H1 (cell line): Measurements from ENCODE around the gene ABHD14A. TPM values are rescaled to one million over a fixed set of nuclear protein-coding genes. Genes with fewer than 3 reads are reported as not detected.

Experiments
- ASH2L ChIP-seq: fragments of 200-600, 300-600 bp; sonication (generic); IDR thresholded peaks from one replicate; pipeline ENCODE4 v1.7.1; 2017; ENCODE audit warnings: low read length
- BRCA1 ChIP-seq: IDR thresholded peaks from 2 replicates; pipeline ENCODE4 v1.6.1; 2012; ENCODE audit warnings: low read depth, low read length, improper control_type of control experiment
- CREB1 ChIP-seq: IDR thresholded peaks from 2 replicates; pipeline ENCODE4 v1.6.1; 2012; ENCODE audit warnings: inconsistent platforms
- EZH2 ChIP-seq: fragments of 200-600 bp; sonication (generic); IDR thresholded peaks from 2 replicates; pipeline ENCODE4 v1.7.1; 2012; ENCODE audit warnings: low read depth, mild to moderate bottlenecking, moderate library complexity, low read length, inconsistent platforms; ENCODE audit not compliant: severe bottlenecking
- GABPA ChIP-seq: IDR thresholded peaks from 2 replicates; pipeline ENCODE4 v1.6.1; 2011; ENCODE audit warnings: mild to moderate bottlenecking, low read length, moderate library complexity, borderline replicate concordance; ENCODE audit not compliant: insufficient read depth
- GTF2F1 ChIP-seq: IDR thresholded peaks from 2 replicates; pipeline ENCODE4 v1.6.1; 2012; ENCODE audit warnings: low read depth, low read length, improper control_type of control experiment, borderline replicate concordance
- HDAC2 ChIP-seq, 2 experiments: fragments of 300-600 bp in 1 of 2; sonication (generic) in 1 of 2; IDR thresholded peaks; 2 replicates each; pipeline ENCODE4 v1.6.1; 2011 to 2012; ENCODE audit warnings: low read depth in 2 of 2, low read length in 2 of 2, mild to moderate bottlenecking in 2 of 2, moderate library complexity in 2 of 2, borderline replicate concordance in 1 of 2, inconsistent platforms in 1 of 2
- MAFK ChIP-seq: IDR thresholded peaks from 2 replicates; pipeline ENCODE4 v1.6.1; 2012; ENCODE audit warnings: low read depth, mild to moderate bottlenecking, improper control_type of control experiment, low read length
- POU5F1 ChIP-seq: IDR thresholded peaks from 2 replicates; pipeline ENCODE4 v1.6.1; 2011; ENCODE audit warnings: low read depth, mild to moderate bottlenecking, low read length, moderate library complexity
- RAD21 ChIP-seq, 2 experiments: IDR thresholded peaks in 1 of 2; conservative IDR thresholded peaks in 1 of 2; 2 replicates each; pipeline ENCODE4 v1.6.1; 2011; ENCODE audit warnings: low read depth in 2 of 2, low read length in 2 of 2, improper control_type of control experiment in 1 of 2, inconsistent platforms in 1 of 2, mild to moderate bottlenecking in 1 of 2, moderate library complexity in 1 of 2
- RBBP5 ChIP-seq: IDR thresholded peaks from 2 replicates; pipeline ENCODE4 v1.7.1; 2012; ENCODE audit warnings: low read depth, mild to moderate bottlenecking, inconsistent platforms, low read length, moderate library complexity, borderline replicate concordance
- RNF2 ChIP-seq: fragments of 200-900, 300-1000 bp; sonication (generic); IDR thresholded peaks from 2 replicates; pipeline ENCODE4 v1.7.1; 2016; ENCODE audit warnings: borderline replicate concordance, low read depth, mild to moderate bottlenecking, antibody characterized with exemption, low read length; ENCODE audit not compliant: poor library complexity, severe bottlenecking; ENCODE audit errors: missing control alignments
- SAP30 ChIP-seq: fragments of 300-600 bp; sonication (generic); IDR thresholded peaks from 2 replicates; pipeline ENCODE4 v1.7.1; 2012; ENCODE audit warnings: low read length, moderate library complexity, mild to moderate bottlenecking, inconsistent platforms; ENCODE audit not compliant: insufficient read depth, insufficient replicate concordance
- SIN3A ChIP-seq, 2 experiments: IDR thresholded peaks in 1 of 2; conservative IDR thresholded peaks in 1 of 2; 2 replicates each; pipeline ENCODE4 v1.6.1; 2011 to 2012; ENCODE audit warnings: low read length in 2 of 2, improper control_type of control experiment in 1 of 2, low read depth in 1 of 2, mild to moderate bottlenecking in 1 of 2
- SIX5 ChIP-seq: IDR thresholded peaks from 2 replicates; pipeline ENCODE4 v1.6.1; 2011; ENCODE audit warnings: mild to moderate bottlenecking, low read depth, low read length
- SP4 ChIP-seq: IDR thresholded peaks from 2 replicates; pipeline ENCODE4 v1.6.1; 2012; ENCODE audit warnings: low read length, inconsistent platforms
- SRF ChIP-seq: IDR thresholded peaks from 2 replicates; pipeline ENCODE4 v1.6.1; 2011; ENCODE audit warnings: mild to moderate bottlenecking, low read depth, low read length, moderate library complexity
- SUZ12 ChIP-seq: fragments of 200-600 bp; sonication (generic); IDR thresholded peaks from 2 replicates; pipeline ENCODE4 v1.6.1; 2012; ENCODE audit warnings: mild to moderate bottlenecking, inconsistent platforms, low read length, moderate library complexity, mixed read lengths
- TAF1 ChIP-seq: IDR thresholded peaks from 2 replicates; pipeline ENCODE4 v1.6.1; 2011; ENCODE audit warnings: mild to moderate bottlenecking, low read depth, low read length
- ZNF274 ChIP-seq: IDR thresholded peaks from 2 replicates; pipeline ENCODE4 v1.7.0; 2012; ENCODE audit warnings: low read length, borderline replicate concordance; ENCODE audit errors: extremely low read depth
- polyA plus RNA-seq, 7 experiments: library from polyadenylated mRNA; depleted of rRNA in 3 of 7; stranded (reverse) in 5 of 7; unstranded in 2 of 7; fragments of >200 nt in 5 of 7; fragments of 200-250 nt in 2 of 7; gene quantifications; 1 replicate in 5 of 7; 2 replicates in 1 of 7; 4 replicates in 1 of 7; pipeline versions ENCODE4 v1.2.1 to v1.2.3, GENCODE V29; 2011 to 2013; ENCODE audit warnings: missing spikeins in 2 of 7, mixed read lengths in 2 of 7
- total RNA-seq: library from RNA; stranded (reverse); fragmentation: NEBNext Ultra II Directional; extraction: Animal tissue kit (Norgen Biotek cat#: 25700); gene quantifications from 2 replicates; pipeline ENCODE4 v1.2.1, GENCODE V29; 2021

Gene ABHD14A
- total and polyA plus RNA-seq, 2 of the 8 experiments (the other 6 are each of a cell fraction or from before 2014, with no cell fraction given): 4.6 to 9.8 TPM

DNA sequence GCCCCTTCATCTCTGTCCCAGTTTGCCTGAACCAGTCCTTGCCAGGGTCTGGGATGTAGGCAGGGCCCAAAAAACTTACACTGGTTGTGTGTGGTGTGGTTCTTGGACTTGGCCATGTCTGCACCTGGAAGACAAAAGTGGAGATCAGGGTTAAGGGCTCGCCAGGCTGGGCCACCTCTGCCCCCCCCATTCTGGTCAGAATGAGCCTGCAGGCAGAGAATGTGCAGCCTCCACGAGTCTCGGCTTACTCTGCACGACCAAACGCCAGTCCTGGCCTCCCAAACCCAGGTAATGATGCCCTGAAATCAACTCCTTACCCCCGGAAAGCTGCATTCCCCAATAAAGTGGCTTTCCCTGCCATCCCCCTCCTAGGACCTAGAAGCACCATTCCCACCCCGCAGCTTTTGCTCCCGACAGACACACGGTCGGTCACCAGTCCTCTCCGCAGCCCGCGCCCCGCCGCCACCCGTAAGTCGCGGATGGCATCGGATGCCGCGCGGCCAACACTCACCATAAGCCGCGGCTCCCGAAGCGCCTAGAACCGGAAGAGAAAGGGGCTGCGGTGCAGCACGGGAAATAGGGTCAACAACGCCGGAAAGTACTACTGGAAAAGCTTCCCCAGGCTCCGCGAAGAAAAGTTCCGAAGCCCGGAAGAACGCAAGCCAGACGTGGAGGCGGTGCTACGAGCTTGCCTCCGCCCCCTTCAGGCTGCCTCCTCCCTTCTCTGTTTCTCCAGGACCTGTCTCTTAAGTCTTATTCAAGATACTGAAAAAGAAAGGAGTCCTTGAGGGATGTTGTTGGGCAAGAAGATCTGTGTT lies 20.7 kb downstream of the ABHD14A start, which contains the start of gene RPL29 (continued):
- no peak for TF ChIP-seq SAP30
- TF ChIP-seq RNF2: no peak
- no peak; the same call in 1 of the 2 replicates for TF ChIP-seq SP4
- no peak for TF ChIP-seq MAFK
- TF ChIP-seq SUZ12: no peak
- peak; percentile 100 for TF ChIP-seq GABPA
- no peak for TF ChIP-seq ASH2L
- no peak for TF ChIP-seq RAD21 (IDR thresholded peaks at IDR 0.05 in 1 of 2, conservative IDR thresholded peaks at IDR 0.05 in 1 of 2; ENCODE audit: low read depth in 2 of 2, low read length in 2 of 2)
- TF ChIP-seq RBBP5: no peak
- TF ChIP-seq GTF2F1: peak; percentile 91
- TF ChIP-seq BRCA1: no peak
- TF ChIP-seq SIX5: peak; percentile 41
- peak; percentile 16 to 64; a peak in 1 of 4 replicates for TF ChIP-seq SIN3A (conservative IDR thresholded peaks at IDR 0.05 in 1 of 2, IDR thresholded peaks at IDR 0.05 in 1 of 2; ENCODE audit: low read depth in 1 of 2, low read length in 2 of 2)
- TF ChIP-seq POU5F1: no peak
- TF ChIP-seq SRF: peak; percentile 73; the same call in 1 of the 2 replicates
- peak; percentile 76 for TF ChIP-seq CREB1
- TF ChIP-seq TAF1: peak; percentile 100
- TF ChIP-seq HDAC2 (IDR thresholded peaks at IDR 0.05; ENCODE audit: borderline replicate concordance in 1 of 2, low read depth in 2 of 2, low read length in 2 of 2): no peak
- TF ChIP-seq ZNF274: no peak
- no peak for TF ChIP-seq EZH2
